HepG2 (cell line): ENCODE measurements around the gene CTPS2. TPM values are rescaled to one million over a fixed set of nuclear protein-coding genes. Genes with fewer than 3 reads are reported as not detected.

Source experiments
- ATAC-seq: fragments of 200-7000 bp; cut with Tn5 transposase; 3 replicates; pipeline ENCODE4 v1.9.1; 2020; ENCODE audit warnings: mild to moderate bottlenecking, moderate library complexity
- BruUV-seq: library from RNA; stranded (reverse); fragments of 400-500 nt; replicated peaks from 2 replicates; lab custom pipeline; 2021; lab: Mats Ljungman, UMichigan
- CTCF ChIA-PET: fragments of 300-600 bp; formaldehyde crosslinking; extraction: SDS; loops from one replicate; lab custom pipeline; 2021; ENCODE audit warnings: low total read pairs, inconsistent platforms, low intra/inter-chr PET ratio; lab: Yijun Ruan, JAX
- POLR2A ChIA-PET: fragments of 350-600 bp; sonication (Branson Sonifier 250); formaldehyde crosslinking; loops from one replicate; lab custom pipeline; 2020; ENCODE audit warnings: antibody characterized with exemption, inconsistent platforms; lab: Yijun Ruan, JAX
- DNase-seq: peaks from one replicate; pipeline ENCODE4 v3.0.0-alpha.2; 2015; ENCODE audit warnings: low spot score
- FAIRE-seq: peaks from 3 replicates; lab custom pipeline; 2011; peaks lifted over from hg19 to GRCh38; lab: Jason Lieb, UNC
- H2AFZ ChIP-seq: one replicate; pipeline ENCODE4 v1.6.1; 2011; ENCODE audit warnings: low read length, inconsistent platforms
- H3K27ac ChIP-seq: fragments of 300-600 bp; 3 replicates; pipeline ENCODE4 v1.8.0; 2011; ENCODE audit warnings: mixed run types, mild to moderate bottlenecking, mixed read lengths, low read length, inconsistent platforms; ENCODE audit not compliant: insufficient read depth; ENCODE audit errors: extremely low read length
- H3K27me3 ChIP-seq, 2 experiments: fragments of 200-600 bp in 1 of 2; 2 replicates in 1 of 2; 3 replicates in 1 of 2; pipeline versions ENCODE4 v1.6.0 to v1.8.0; 2011; ENCODE audit warnings: low read length in 2 of 2, mild to moderate bottlenecking in 2 of 2, moderate library complexity in 2 of 2, inconsistent platforms in 1 of 2; ENCODE audit not compliant: insufficient read depth in 2 of 2, control insufficient read depth in 1 of 2
- H3K36me3 ChIP-seq, 2 experiments: fragments of 200-600 bp in 1 of 2; replicated peaks in 1 of 2; 2 replicates in 1 of 2; 3 replicates in 1 of 2; pipeline versions ENCODE4 v1.5.1 to v1.8.0; 2011; ENCODE audit warnings: low read length in 2 of 2, inconsistent platforms in 1 of 2; ENCODE audit not compliant: insufficient read depth in 2 of 2, control insufficient read depth in 1 of 2
- H3K4me1 ChIP-seq: 2 replicates; pipeline ENCODE4 v1.5.1; 2012; ENCODE audit warnings: low read length, inconsistent platforms; ENCODE audit not compliant: insufficient read depth
- H3K4me2 ChIP-seq: 2 replicates; pipeline ENCODE4 v1.6.0; 2011; ENCODE audit warnings: low read depth, low read length, inconsistent platforms
- H3K4me3 ChIP-seq, 3 experiments: fragments of 200-600 bp in 1 of 3; sonication (generic), shearing (Covaris generic) in 1 of 3; replicated peaks in 1 of 3; 2 replicates each; pipeline ENCODE4 v1.5.1; 2011 to 2016; ENCODE audit warnings: low read length in 3 of 3, inconsistent platforms in 2 of 3, low read depth in 2 of 3, mild to moderate bottlenecking in 2 of 3, control low read depth in 1 of 3, mixed read lengths in 1 of 3; ENCODE audit not compliant: insufficient read depth in 1 of 3
- H3K79me2 ChIP-seq: one replicate; pipeline ENCODE4 v1.6.1; 2011; ENCODE audit warnings: low read length, inconsistent platforms; ENCODE audit not compliant: insufficient read depth
- H3K9ac ChIP-seq: 2 replicates; pipeline ENCODE4 v1.6.0; 2011; ENCODE audit warnings: mild to moderate bottlenecking, low read depth, low read length, inconsistent platforms; ENCODE audit not compliant: insufficient read depth
- H3K9me3 ChIP-seq: 2 replicates; pipeline ENCODE4 v1.5.1; 2012; ENCODE audit warnings: mild to moderate bottlenecking, low read length
- H4K20me1 ChIP-seq: 2 replicates; pipeline ENCODE4 v1.6.0; 2011; ENCODE audit warnings: inconsistent platforms, mild to moderate bottlenecking, low read length, moderate library complexity; ENCODE audit not compliant: insufficient read depth
- GPN1 ChIP-seq: sonication (generic); formaldehyde crosslinking; IDR thresholded peaks from 2 replicates; pipeline ENCODE4 v1.5.1; 2020; ENCODE audit warnings: missing genetic modification reagents, borderline replicate concordance
- SAP130 ChIP-seq: IDR thresholded peaks from 2 replicates; pipeline ENCODE4 v1.6.1; 2016; ENCODE audit warnings: low read depth
- TBX2 ChIP-seq: sonication (generic); formaldehyde crosslinking; IDR thresholded peaks from 2 replicates; pipeline ENCODE4 v1.5.0; 2020; ENCODE audit warnings: missing genetic modification reagents, mild to moderate bottlenecking, borderline replicate concordance
- ZNF839 ChIP-seq: sonication (generic); formaldehyde crosslinking; IDR thresholded peaks from 2 replicates; pipeline ENCODE4 v1.4.0; 2020; ENCODE audit warnings: missing genetic modification reagents, mild to moderate bottlenecking, borderline replicate concordance
- WGBS: methylation state at CpG from one replicate; pipeline ENCODE4 v1.1.6; 2017; ENCODE audit warnings: low lambda C conversion rate; 5-methylcytosine and 5-hydroxymethylcytosine counted together
- in situ Hi-C: cut with HindIII; loops from 2 replicates; pipeline ENCODE4 v1.10.0; 2017; ENCODE audit warnings: low pct_unique_long_range_greater_than_20kb; ENCODE audit not compliant: extremely low pct_ligation_motif_present
- intact Hi-C: fragments of 100-400 bp; cut with micrococcal nuclease; formaldehyde crosslinking; loops from one replicate; pipeline ENCODE4 v1.10.0; 2022; ENCODE audit not compliant: unreplicated experiment
- polyA plus RNA-seq, 8 experiments: library from polyadenylated mRNA; depleted of rRNA in 3 of 8; stranded (reverse) in 7 of 8; unstranded in 1 of 8; fragments of >200 nt; fragmentation: Illumina TruSeq in 4 of 8; extraction: Trizol in 4 of 8; gene quantifications; 2 replicates each; pipeline versions ENCODE4 v1.2.1 to v1.2.3, GENCODE V29; 2011 to 2016; ENCODE audit warnings: low read depth in 4 of 8, missing spikeins in 1 of 8, mixed read lengths in 1 of 8; ENCODE audit not compliant: insufficient read depth in 1 of 8
- total RNA-seq, 5 experiments: library from RNA; depleted of rRNA; stranded (reverse); fragments of >200 nt; fragmentation: Illumina TruSeq; extraction: Trizol; gene quantifications; 2 replicates each; pipeline ENCODE4 v1.2.3, GENCODE V29; 2016; ENCODE audit warnings: low read depth in 1 of 5
- TF ChIP-seq, protein P1 (sequence below): sonication (generic); formaldehyde crosslinking; conservative IDR thresholded peaks from 2 replicates; pipeline ENCODE4 v1.8.1; 2023; ENCODE audit warnings: missing genetic modification reagents
- TF ChIP-seq, protein P2 (sequence below): sonication (generic); formaldehyde crosslinking; IDR thresholded peaks from 2 replicates; pipeline ENCODE4 v1.8.0; 2022; ENCODE audit warnings: missing genetic modification reagents, mild to moderate bottlenecking, moderate library complexity, borderline replicate concordance
- TF ChIP-seq, protein P3 (sequence below): sonication (generic); formaldehyde crosslinking; conservative IDR thresholded peaks from 2 replicates; pipeline ENCODE4 v1.4.0; 2020; ENCODE audit warnings: mild to moderate bottlenecking, missing genetic modification reagents, moderate library complexity
- TF ChIP-seq, protein P4 (sequence below), 2 experiments: sonication (generic) in 1 of 2; formaldehyde crosslinking in 1 of 2; IDR thresholded peaks; 2 replicates each; pipeline versions ENCODE4 v1.4.0 to v1.6.1; 2016 to 2020; ENCODE audit warnings: borderline replicate concordance in 1 of 2, low read depth in 1 of 2, mild to moderate bottlenecking in 1 of 2, missing genetic modification reagents in 1 of 2

The CTPS2 gene
- total and polyA plus RNA-seq, 2 of the 13 experiments (the other 11 are each of a cell fraction or from before 2014, with no cell fraction given) = 10.3 to 26.1 TPM

DNA sequence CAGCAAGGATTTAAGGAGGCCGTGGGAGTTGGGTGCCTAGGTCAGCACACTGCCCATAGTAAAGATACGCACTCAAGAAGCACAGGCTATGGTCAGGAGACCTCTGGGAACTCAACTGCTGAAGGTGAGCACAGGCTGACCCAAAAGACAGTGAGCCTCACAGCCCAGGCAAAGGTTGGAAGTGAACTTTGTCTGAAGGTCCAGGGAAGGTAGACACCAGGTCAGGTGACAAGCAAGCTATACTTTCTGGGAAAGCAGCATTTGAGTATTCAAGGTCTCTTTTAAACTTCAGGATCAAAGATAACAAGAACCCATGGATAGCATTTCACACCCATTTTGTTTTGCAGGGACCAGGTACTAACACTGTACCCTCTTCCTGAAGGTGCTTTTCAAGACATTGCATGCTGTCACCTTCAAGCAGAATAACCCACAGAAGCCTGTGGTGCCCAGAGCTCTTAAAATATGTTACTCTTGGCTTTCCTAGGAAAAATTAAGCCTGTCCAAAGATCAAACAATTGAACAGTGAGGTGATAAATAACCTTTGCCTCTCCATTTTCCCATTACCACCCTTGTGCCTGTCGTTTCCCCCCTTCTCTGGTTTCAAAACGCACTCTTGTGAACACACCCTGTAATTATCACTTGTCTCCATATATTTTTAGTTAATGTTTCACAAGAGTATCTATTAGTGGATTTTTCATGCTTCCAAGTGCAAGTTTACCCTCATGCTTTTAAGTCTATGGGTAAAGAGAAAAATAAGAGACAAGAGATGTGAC is 65.9 kb downstream of the CTPS2 start:
- Histone ChIP-seq H2AFZ (no peak overlapping the region), H3K9ac (no peak overlapping the region), H3K4me2 (0 out of 2 replicates have a peak overlapping the region, but pooled peaks have one; percentile 7), H3K9me3 (no peaks in the 10 kb centered on the region), H3K4me1 (peaks cover 17% of the 10 kb centered on the region), H3K4me3 (no peak overlapping the region), H3K27me3 (no peaks in the 10 kb centered on the region), H3K36me3 (no peaks in the 10 kb centered on the region), H3K79me2 (no peaks in the 10 kb centered on the region), H4K20me1 (no peaks in the 10 kb centered on the region), H3K27ac (peak overlapping the region; percentile 54)
- ChIA-PET POLR2A (no interaction called here), CTCF (no interaction called here)
- in situ Hi-C loops (no loop called here), intact Hi-C loops (no loop called here)
- peak; percentile 73 for ATAC-seq
- no peak for FAIRE-seq
- peak; percentile 11 for DNase-seq
- no TSS peak for BruUV-seq
- WGBS = 0% methylated on average over 2 of the region's 4 CpGs
- 0 out of 2 replicates have a peak, but pooled peaks have one; percentile 14 for TF ChIP-seq SAP130 (CRISPR knock-in tag)
- TF ChIP-seq, protein P1, sequence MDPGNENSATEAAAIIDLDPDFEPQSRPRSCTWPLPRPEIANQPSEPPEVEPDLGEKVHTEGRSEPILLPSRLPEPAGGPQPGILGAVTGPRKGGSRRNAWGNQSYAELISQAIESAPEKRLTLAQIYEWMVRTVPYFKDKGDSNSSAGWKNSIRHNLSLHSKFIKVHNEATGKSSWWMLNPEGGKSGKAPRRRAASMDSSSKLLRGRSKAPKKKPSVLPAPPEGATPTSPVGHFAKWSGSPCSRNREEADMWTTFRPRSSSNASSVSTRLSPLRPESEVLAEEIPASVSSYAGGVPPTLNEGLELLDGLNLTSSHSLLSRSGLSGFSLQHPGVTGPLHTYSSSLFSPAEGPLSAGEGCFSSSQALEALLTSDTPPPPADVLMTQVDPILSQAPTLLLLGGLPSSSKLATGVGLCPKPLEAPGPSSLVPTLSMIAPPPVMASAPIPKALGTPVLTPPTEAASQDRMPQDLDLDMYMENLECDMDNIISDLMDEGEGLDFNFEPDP = no peak
- TF ChIP-seq, protein P2, sequence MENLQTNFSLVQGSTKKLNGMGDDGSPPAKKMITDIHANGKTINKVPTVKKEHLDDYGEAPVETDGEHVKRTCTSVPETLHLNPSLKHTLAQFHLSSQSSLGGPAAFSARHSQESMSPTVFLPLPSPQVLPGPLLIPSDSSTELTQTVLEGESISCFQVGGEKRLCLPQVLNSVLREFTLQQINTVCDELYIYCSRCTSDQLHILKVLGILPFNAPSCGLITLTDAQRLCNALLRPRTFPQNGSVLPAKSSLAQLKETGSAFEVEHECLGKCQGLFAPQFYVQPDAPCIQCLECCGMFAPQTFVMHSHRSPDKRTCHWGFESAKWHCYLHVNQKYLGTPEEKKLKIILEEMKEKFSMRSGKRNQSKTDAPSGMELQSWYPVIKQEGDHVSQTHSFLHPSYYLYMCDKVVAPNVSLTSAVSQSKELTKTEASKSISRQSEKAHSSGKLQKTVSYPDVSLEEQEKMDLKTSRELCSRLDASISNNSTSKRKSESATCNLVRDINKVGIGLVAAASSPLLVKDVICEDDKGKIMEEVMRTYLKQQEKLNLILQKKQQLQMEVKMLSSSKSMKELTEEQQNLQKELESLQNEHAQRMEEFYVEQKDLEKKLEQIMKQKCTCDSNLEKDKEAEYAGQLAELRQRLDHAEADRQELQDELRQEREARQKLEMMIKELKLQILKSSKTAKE (CRISPR knock-in tag) = no peak
- TF ChIP-seq, protein P3, sequence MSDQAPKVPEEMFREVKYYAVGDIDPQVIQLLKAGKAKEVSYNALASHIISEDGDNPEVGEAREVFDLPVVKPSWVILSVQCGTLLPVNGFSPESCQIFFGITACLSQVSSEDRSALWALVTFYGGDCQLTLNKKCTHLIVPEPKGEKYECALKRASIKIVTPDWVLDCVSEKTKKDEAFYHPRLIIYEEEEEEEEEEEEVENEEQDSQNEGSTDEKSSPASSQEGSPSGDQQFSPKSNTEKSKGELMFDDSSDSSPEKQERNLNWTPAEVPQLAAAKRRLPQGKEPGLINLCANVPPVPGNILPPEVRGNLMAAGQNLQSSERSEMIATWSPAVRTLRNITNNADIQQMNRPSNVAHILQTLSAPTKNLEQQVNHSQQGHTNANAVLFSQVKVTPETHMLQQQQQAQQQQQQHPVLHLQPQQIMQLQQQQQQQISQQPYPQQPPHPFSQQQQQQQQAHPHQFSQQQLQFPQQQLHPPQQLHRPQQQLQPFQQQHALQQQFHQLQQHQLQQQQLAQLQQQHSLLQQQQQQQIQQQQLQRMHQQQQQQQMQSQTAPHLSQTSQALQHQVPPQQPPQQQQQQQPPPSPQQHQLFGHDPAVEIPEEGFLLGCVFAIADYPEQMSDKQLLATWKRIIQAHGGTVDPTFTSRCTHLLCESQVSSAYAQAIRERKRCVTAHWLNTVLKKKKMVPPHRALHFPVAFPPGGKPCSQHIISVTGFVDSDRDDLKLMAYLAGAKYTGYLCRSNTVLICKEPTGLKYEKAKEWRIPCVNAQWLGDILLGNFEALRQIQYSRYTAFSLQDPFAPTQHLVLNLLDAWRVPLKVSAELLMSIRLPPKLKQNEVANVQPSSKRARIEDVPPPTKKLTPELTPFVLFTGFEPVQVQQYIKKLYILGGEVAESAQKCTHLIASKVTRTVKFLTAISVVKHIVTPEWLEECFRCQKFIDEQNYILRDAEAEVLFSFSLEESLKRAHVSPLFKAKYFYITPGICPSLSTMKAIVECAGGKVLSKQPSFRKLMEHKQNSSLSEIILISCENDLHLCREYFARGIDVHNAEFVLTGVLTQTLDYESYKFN (CRISPR knock-in tag) = peak; percentile 32; the same call in 1 of the 2 replicates
- TF ChIP-seq GPN1 (CRISPR knock-in tag) = no peak
- TF ChIP-seq, protein P4, sequence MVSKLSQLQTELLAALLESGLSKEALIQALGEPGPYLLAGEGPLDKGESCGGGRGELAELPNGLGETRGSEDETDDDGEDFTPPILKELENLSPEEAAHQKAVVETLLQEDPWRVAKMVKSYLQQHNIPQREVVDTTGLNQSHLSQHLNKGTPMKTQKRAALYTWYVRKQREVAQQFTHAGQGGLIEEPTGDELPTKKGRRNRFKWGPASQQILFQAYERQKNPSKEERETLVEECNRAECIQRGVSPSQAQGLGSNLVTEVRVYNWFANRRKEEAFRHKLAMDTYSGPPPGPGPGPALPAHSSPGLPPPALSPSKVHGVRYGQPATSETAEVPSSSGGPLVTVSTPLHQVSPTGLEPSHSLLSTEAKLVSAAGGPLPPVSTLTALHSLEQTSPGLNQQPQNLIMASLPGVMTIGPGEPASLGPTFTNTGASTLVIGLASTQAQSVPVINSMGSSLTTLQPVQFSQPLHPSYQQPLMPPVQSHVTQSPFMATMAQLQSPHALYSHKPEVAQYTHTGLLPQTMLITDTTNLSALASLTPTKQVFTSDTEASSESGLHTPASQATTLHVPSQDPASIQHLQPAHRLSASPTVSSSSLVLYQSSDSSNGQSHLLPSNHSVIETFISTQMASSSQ (IDR thresholded peaks at IDR 0.05; ENCODE audit: low read depth) = 0 out of 2 replicates have a peak, but pooled peaks have one; percentile 22
- TF ChIP-seq, protein P4 (CRISPR knock-in tag; IDR thresholded peaks at IDR 0.05; ENCODE audit: borderline replicate concordance) = no peak
- TF ChIP-seq TBX2 = peak; percentile 44; the same call in 1 of the 2 replicates
- no peak for TF ChIP-seq ZNF839 (CRISPR knock-in tag)
